ENCODE data around the gene ATAD2B. TPM values are rescaled to one million over a fixed set of nuclear protein-coding genes. Genes with fewer than 3 reads are reported as not detected.

The ATAD2B gene
- total RNA-seq (2022), result 19.6 and 19.7 TPM in 2 replicates
- Bru-seq, nascent RNA, result percentile 81 among the genes with signal in this experiment
- BruChase-seq, experiment 1, labeled RNA remaining after a 6-hour chase, result percentile 70 among the genes with signal in this experiment
- BruChase-seq, experiment 2, labeled RNA remaining after a 2-hour chase, result percentile 77 among the genes with signal in this experiment
- long read RNA-seq, full-length matches to known transcripts, result 8 of 22 reads
- long read RNA-seq, partial matches to known transcripts, result 4 of 22 reads
- long read RNA-seq, other reads (novel, unspliced or antisense), result 10 of 22 reads

GRCh38 chr2:23926750-23927571 is at the start of gene ATAD2B:
TSS of gene ATAD2B (minus strand) at chr2:23927123. CDS start at chr2:23926770, 353 bp downstream.
- no TSS peak for BruUV-seq (replicated peaks)
- DNase-seq (ENCODE audit: unreplicated experiment), result peak; percentile 92
- peaks cover 18% of the 10 kb centered on the region for H3K36me3 Mint-ChIP-seq (ENCODE audit: insufficient read depth, unreplicated experiment)
- no peaks in the 10 kb centered on the region for H3K9me3 Mint-ChIP-seq (ENCODE audit: unreplicated experiment)
- H3K27ac Mint-ChIP-seq (ENCODE audit: low read depth, unreplicated experiment), result peak within 1 kb of the TSS; percentile 99
- ChIA-PET CTCF (interaction anchor here (0.5 to 5.1 kb wide), 48 partner anchors 8 to 1350 kb away, joined by 3 to 50 read pairs (median 4); partner anchors contain the start of genes TP53I3, UBXN2A and WDCP), POLR2A (interaction anchor here (0.6 to 6.6 kb wide), 37 partner anchors 9 to 544 kb away, joined by 3 to 150 read pairs (median 5); partner anchors contain the start of genes FAM228B, FKBP1B, SF3B6 and TP53I3)
- H3K4me3 Mint-ChIP-seq (ENCODE audit: unreplicated experiment), result peak within 1 kb of the TSS; percentile 98
- intact Hi-C loops (cut with micrococcal nuclease), result loop anchor here (1.0 to 10.0 kb wide), 6 partner anchors 12 to 458 kb away; partner anchors contain the start of genes SF3B6 and TP53I3
- no peaks in the 10 kb centered on the region for H3K27me3 Mint-ChIP-seq (ENCODE audit: insufficient read depth, unreplicated experiment)
- peak; percentile 83 for TF ChIP-seq CTCF (IDR thresholded peaks at IDR 0.05; ENCODE audit: unreplicated experiment)
- peaks cover 37% of the 10 kb centered on the region for H3K4me1 Mint-ChIP-seq (ENCODE audit: insufficient read depth, unreplicated experiment)

GRCh38 chr2:23967846-23968245 is 40.9 kb upstream of the ATAD2B start:
- H3K36me3 Mint-ChIP-seq (ENCODE audit: insufficient read depth, unreplicated experiment), result peaks cover 27% of the 10 kb centered on the region
- no peak overlapping the region for H3K4me3 Mint-ChIP-seq (ENCODE audit: unreplicated experiment)
- intact Hi-C loops (cut with micrococcal nuclease), result no loop called here
- CTCF ChIA-PET, result no interaction called here
- no TSS peak for BruUV-seq (replicated peaks)
- no peak for TF ChIP-seq CTCF (IDR thresholded peaks at IDR 0.05; ENCODE audit: unreplicated experiment)
- no peaks in the 10 kb centered on the region for H3K27me3 Mint-ChIP-seq (ENCODE audit: insufficient read depth, unreplicated experiment)
- peaks cover 8% of the 10 kb centered on the region for H3K9me3 Mint-ChIP-seq (ENCODE audit: unreplicated experiment)
- no peaks in the 10 kb centered on the region for H3K4me1 Mint-ChIP-seq (ENCODE audit: insufficient read depth, unreplicated experiment)
- H3K27ac Mint-ChIP-seq (ENCODE audit: low read depth, unreplicated experiment), result no peak overlapping the region
- DNase-seq (ENCODE audit: unreplicated experiment), result no peak
- POLR2A ChIA-PET, result interaction anchor here (1.8 kb wide), 1 partner anchor 27 kb away, joined by 6 read pairs; the partner anchor contains the start of gene UBXN2A

- BruUV-seq (replicated peaks), result no TSS peak
- POLR2A ChIA-PET, result interaction anchor here (1.3 kb wide), 1 partner anchor 28 kb away, joined by 5 read pairs; the partner anchor contains the start of gene ATAD2B
These were observed 27.5 kb upstream of the ATAD2B start for GRCh38 chr2:23954325-23955014.

More at GRCh38 chr2:23954325-23955014, 27.5 kb upstream of the ATAD2B start:
- Mint-ChIP-seq H3K36me3 (ENCODE audit: insufficient read depth, unreplicated experiment) (no peaks in the 10 kb centered on the region), H3K27ac (ENCODE audit: low read depth, unreplicated experiment) (no peak overlapping the region), H3K4me1 (ENCODE audit: insufficient read depth, unreplicated experiment) (no peaks in the 10 kb centered on the region), H3K9me3 (ENCODE audit: unreplicated experiment) (no peaks in the 10 kb centered on the region), H3K27me3 (ENCODE audit: insufficient read depth, unreplicated experiment) (no peaks in the 10 kb centered on the region), H3K4me3 (ENCODE audit: unreplicated experiment) (no peak overlapping the region)
- TF ChIP-seq CTCF (IDR thresholded peaks at IDR 0.05; ENCODE audit: unreplicated experiment), result no peak
- intact Hi-C loops (cut with micrococcal nuclease), result no loop called here
- CTCF ChIA-PET, result no interaction called here
- DNase-seq (ENCODE audit: unreplicated experiment), result no peak

Measured in MCF 10A (cell line).